Upper lobe of right lung (tissue), 1 donor: ENCODE results near the gene FHOD3. TPM values are rescaled to one million over a fixed set of nuclear protein-coding genes. Genes with fewer than 3 reads are reported as not detected.

Experiments
- ATAC-seq: fragments of 200-7000 bp; cut with Tn5 transposase; one replicate; pipeline ENCODE4 v1.9.1; 2020; ENCODE audit warnings: mild to moderate bottlenecking, moderate library complexity
- DNase-seq: peaks from one replicate; pipeline ENCODE4 v3.0.0-alpha.2; 2020
- H3K27ac ChIP-seq: fragments of 200-600 bp; one replicate; pipeline ENCODE4 v1.8.0; 2022
- H3K27me3 ChIP-seq: fragments of 200-600 bp; one replicate; pipeline ENCODE4 v1.8.0; 2022; ENCODE audit warnings: mild to moderate bottlenecking
- H3K36me3 ChIP-seq: fragments of 200-600 bp; one replicate; pipeline ENCODE4 v1.8.0; 2022
- H3K4me1 ChIP-seq: fragments of 200-600 bp; one replicate; pipeline ENCODE4 v1.8.0; 2022
- H3K4me3 ChIP-seq: fragments of 200-600 bp; one replicate; pipeline ENCODE4 v1.8.0; 2022; ENCODE audit warnings: mild to moderate bottlenecking
- H3K9me3 ChIP-seq: fragments of 200-600 bp; one replicate; pipeline ENCODE4 v1.8.0; 2022
- CTCF ChIP-seq: fragments of 200-600 bp; IDR thresholded peaks from one replicate; pipeline ENCODE4 v1.8.0; 2022; ENCODE audit warnings: antibody characterized with exemption
- intact Hi-C: fragments of 100-400 bp; cut with DNase I; formaldehyde crosslinking; loops from one replicate; pipeline ENCODE4 v1.11.0; 2022
- total RNA-seq: library from RNA; stranded (reverse); fragmentation: NEBNext Ultra II Directional; extraction: Animal tissue kit (Norgen Biotek cat#: 25700); gene quantifications from one replicate; pipeline ENCODE4 v1.2.1, GENCODE V29; 2021
- donor health status: DM: no; HTN: yes; CAD: no; lungs with severe emphysema.

FHOD3 gene
- total RNA-seq, 1 donor from 2014 or later: 1.9 TPM

DNA sequence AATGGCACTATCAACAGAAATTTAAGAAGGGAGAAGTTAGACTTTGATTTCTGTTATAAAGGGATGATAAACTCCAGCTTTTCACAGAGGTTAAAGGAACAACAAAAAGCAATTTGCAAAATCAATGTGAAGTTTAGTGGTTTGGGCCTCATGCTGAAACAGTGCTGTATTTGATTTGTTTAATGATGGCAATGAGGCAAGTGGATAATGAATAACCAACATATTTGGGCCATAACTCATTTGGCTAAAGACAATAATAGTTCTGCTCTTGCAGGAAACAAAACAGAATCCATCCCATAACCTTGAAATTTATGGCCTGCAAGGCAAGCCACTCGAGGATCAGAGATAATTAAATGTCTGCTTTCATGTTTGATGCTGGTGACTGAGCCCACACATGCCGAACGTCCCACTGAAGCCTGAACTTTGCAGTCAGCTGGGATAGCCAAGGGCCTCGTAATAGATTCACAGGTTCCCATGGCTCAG lies 474.8 kb downstream of the FHOD3 start:
- no peaks in the 10 kb centered on the region for H3K4me1 ChIP-seq
- DNase-seq: no peak
- intact Hi-C loops: no loop called here
- no peak for ATAC-seq
- H3K27ac ChIP-seq: no peak overlapping the region
- H3K9me3 ChIP-seq: no peaks in the 10 kb centered on the region
- no peaks in the 10 kb centered on the region for H3K36me3 ChIP-seq
- TF ChIP-seq CTCF: no peak
- no peaks in the 10 kb centered on the region for H3K27me3 ChIP-seq
- no peak overlapping the region for H3K4me3 ChIP-seq

DNA sequence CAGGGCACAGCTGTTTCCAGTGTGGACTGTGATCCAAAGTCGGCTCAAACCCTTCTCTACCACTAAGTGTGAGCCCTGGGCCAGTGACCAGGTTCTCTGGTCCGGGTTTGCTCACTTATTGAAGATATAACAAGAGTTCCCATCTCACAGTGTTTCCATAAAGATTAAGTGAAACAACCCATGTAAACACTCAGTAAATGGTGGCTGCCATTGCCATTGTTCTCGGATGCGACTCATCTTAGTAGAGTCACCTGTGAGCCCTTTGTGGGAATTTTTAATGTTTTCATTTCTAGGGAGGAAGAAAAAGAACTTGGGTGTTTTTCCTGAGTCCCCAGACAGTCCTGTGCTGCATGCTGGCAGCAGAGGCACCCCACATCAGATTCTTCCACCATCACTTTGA lies 477.9 kb downstream of the FHOD3 start:
- no peak overlapping the region for H3K27ac ChIP-seq
- intact Hi-C loops: no loop called here
- no peaks in the 10 kb centered on the region for H3K36me3 ChIP-seq
- no peak overlapping the region for H3K4me3 ChIP-seq
- no peaks in the 10 kb centered on the region for H3K27me3 ChIP-seq
- ATAC-seq (no peak), DNase-seq (no peak)
- H3K4me1 ChIP-seq: no peaks in the 10 kb centered on the region
- no peaks in the 10 kb centered on the region for H3K9me3 ChIP-seq
- no peak for TF ChIP-seq CTCF

GRCh38 chr18:36776650-36777049 lies 479.1 kb downstream of the FHOD3 start:
- TF ChIP-seq CTCF: no peak
- intact Hi-C loops: no loop called here
- no peak for ATAC-seq

GRCh38 chr18:36777566-36777965 lies 480.1 kb downstream of the FHOD3 start:
- no peak overlapping the region for H3K4me3 ChIP-seq
- DNase-seq: no peak
- ATAC-seq: no peak
- no peaks in the 10 kb centered on the region for H3K27me3 ChIP-seq
- H3K27ac ChIP-seq: no peak overlapping the region
- no peaks in the 10 kb centered on the region for H3K36me3 ChIP-seq
- TF ChIP-seq CTCF: no peak
- intact Hi-C loops: no loop called here
- no peaks in the 10 kb centered on the region for H3K9me3 ChIP-seq
- no peaks in the 10 kb centered on the region for H3K4me1 ChIP-seq

More at GRCh38 chr18:36776650-36777049, 479.1 kb downstream of the FHOD3 start:
- H3K36me3 ChIP-seq: no peaks in the 10 kb centered on the region
- no peak overlapping the region for H3K27ac ChIP-seq
- H3K4me1 ChIP-seq: no peaks in the 10 kb centered on the region
- H3K9me3 ChIP-seq: no peaks in the 10 kb centered on the region
- no peak overlapping the region for H3K4me3 ChIP-seq
- DNase-seq: no peak
- H3K27me3 ChIP-seq: no peaks in the 10 kb centered on the region

GRCh38 chr18:36780748-36781147 lies 483.2 kb downstream of the FHOD3 start:
- H3K27ac ChIP-seq: no peak overlapping the region
- no peak for ATAC-seq
- no peak for TF ChIP-seq CTCF

GRCh38 chr18:36782710-36783109 lies 485.2 kb downstream of the FHOD3 start:
- H3K9me3 ChIP-seq: no peaks in the 10 kb centered on the region
- ATAC-seq: no peak
- no peak overlapping the region for H3K4me3 ChIP-seq
- no peak for DNase-seq
- H3K4me1 ChIP-seq: no peaks in the 10 kb centered on the region
- H3K27ac ChIP-seq: no peak overlapping the region
- H3K27me3 ChIP-seq: no peaks in the 10 kb centered on the region
- TF ChIP-seq CTCF: no peak
- H3K36me3 ChIP-seq: no peaks in the 10 kb centered on the region
- intact Hi-C loops: no loop called here

More at GRCh38 chr18:36780748-36781147, 483.2 kb downstream of the FHOD3 start:
- Histone ChIP-seq H3K4me3 (no peak overlapping the region), H3K4me1 (no peaks in the 10 kb centered on the region), H3K27me3 (no peaks in the 10 kb centered on the region), H3K9me3 (no peaks in the 10 kb centered on the region), H3K36me3 (no peaks in the 10 kb centered on the region)
- intact Hi-C loops: no loop called here
- DNase-seq: no peak
